ENCODE measurements around the gene IGFN1. TPM values are rescaled to one million over a fixed set of nuclear protein-coding genes. Genes with fewer than 3 reads are reported as not detected.
A peak's percentile ranks its signal among the peaks of the same experiment; 100 is the strongest.

IGFN1 gene
- total and polyA plus RNA-seq, 9 of the 15 experiments (the other 6 are each of a cell fraction or from before 2014, with no cell fraction given) = 0.04 TPM; not detected in 8

- TF ChIP-seq, protein P1, sequence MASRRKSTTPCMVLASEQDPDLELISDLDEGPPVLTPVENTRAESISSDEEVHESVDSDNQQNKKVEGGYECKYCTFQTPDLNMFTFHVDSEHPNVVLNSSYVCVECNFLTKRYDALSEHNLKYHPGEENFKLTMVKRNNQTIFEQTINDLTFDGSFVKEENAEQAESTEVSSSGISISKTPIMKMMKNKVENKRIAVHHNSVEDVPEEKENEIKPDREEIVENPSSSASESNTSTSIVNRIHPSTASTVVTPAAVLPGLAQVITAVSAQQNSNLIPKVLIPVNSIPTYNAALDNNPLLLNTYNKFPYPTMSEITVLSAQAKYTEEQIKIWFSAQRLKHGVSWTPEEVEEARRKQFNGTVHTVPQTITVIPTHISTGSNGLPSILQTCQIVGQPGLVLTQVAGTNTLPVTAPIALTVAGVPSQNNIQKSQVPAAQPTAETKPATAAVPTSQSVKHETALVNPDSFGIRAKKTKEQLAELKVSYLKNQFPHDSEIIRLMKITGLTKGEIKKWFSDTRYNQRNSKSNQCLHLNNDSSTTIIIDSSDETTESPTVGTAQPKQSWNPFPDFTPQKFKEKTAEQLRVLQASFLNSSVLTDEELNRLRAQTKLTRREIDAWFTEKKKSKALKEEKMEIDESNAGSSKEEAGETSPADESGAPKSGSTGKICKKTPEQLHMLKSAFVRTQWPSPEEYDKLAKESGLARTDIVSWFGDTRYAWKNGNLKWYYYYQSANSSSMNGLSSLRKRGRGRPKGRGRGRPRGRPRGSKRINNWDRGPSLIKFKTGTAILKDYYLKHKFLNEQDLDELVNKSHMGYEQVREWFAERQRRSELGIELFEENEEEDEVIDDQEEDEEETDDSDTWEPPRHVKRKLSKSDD (conservative IDR thresholded peaks at IDR 0.05; ENCODE audit: low read length) = no peak
- peak; percentile 37; the same call in 1 of the 2 replicates for TF ChIP-seq ARID1B (IDR thresholded peaks at IDR 0.05)
- TF ChIP-seq FOS (IDR thresholded peaks at IDR 0.05; ENCODE audit: extremely low read depth, insufficient read length) = peak; percentile 8
- TF ChIP-seq, protein P2, sequence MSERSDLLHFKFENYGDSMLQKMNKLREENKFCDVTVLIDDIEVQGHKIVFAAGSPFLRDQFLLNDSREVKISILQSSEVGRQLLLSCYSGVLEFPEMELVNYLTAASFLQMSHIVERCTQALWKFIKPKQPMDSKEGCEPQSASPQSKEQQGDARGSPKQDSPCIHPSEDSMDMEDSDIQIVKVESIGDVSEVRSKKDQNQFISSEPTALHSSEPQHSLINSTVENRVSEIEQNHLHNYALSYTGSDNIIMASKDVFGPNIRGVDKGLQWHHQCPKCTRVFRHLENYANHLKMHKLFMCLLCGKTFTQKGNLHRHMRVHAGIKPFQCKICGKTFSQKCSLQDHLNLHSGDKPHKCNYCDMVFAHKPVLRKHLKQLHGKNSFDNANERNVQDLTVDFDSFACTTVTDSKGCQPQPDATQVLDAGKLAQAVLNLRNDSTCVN (CRISPR knock-in tag; IDR thresholded peaks at IDR 0.05) = no peak
- peak; percentile 78; the same call in 1 of the 2 replicates for TF ChIP-seq JUND (IDR thresholded peaks at IDR 0.05; ENCODE audit: borderline replicate concordance, low read depth, low read length)
- TF ChIP-seq JUND (tag; IDR thresholded peaks at IDR 0.05; ENCODE audit: borderline replicate concordance, low read depth, low read length) = 0 out of 3 replicates have a peak, but pooled peaks have one; percentile 10
- TF ChIP-seq NCOA1 (IDR thresholded peaks at IDR 0.05; ENCODE audit: low read depth) = no peak
Measured at GRCh38 chr1:201191653-201192260, 1.1 kb downstream of the IGFN1 start (continued).

Data from K562 (cell line).